BLaER1 treated with 17β-estradiol and CSF1 and Interleukin-3, amounts not matched to agents 10 nM and 100 nM (cell line): ENCODE results near the gene CDIP1.

Source experiments
- H3K27ac ChIP-seq, 11 experiments: shearing (Covaris generic); formaldehyde crosslinking; 2 replicates each; pipeline ENCODE4 v1.8.1; 2022
- H3K27me3 ChIP-seq, 11 experiments: shearing (Covaris generic); formaldehyde crosslinking; 2 replicates each; pipeline ENCODE4 v1.8.1; 2022
- H3K36me3 ChIP-seq, 11 experiments: shearing (Covaris generic); formaldehyde crosslinking; 2 replicates each; pipeline ENCODE4 v1.8.1; 2022
- H3K4me1 ChIP-seq, 10 experiments: shearing (Covaris generic); formaldehyde crosslinking; 2 replicates each; pipeline ENCODE4 v1.8.1; 2022
- H3K4me2 ChIP-seq, 11 experiments: shearing (Covaris generic); formaldehyde crosslinking; 2 replicates each; pipeline ENCODE4 v1.8.1; 2022
- H3K4me3 ChIP-seq, 10 experiments: shearing (Covaris generic); formaldehyde crosslinking; 2 replicates each; pipeline ENCODE4 v1.8.1; 2022
- H3K9ac ChIP-seq, 11 experiments: shearing (Covaris generic); formaldehyde crosslinking; 2 replicates each; pipeline ENCODE4 v1.8.1; 2022
- H3K9me3 ChIP-seq, 11 experiments: shearing (Covaris generic); formaldehyde crosslinking; replicated peaks in 1 of 11; 2 replicates each; pipeline ENCODE4 v1.8.1; 2022
- H4K20me1 ChIP-seq, 11 experiments: shearing (Covaris generic); formaldehyde crosslinking; 2 replicates each; pipeline ENCODE4 v1.8.1; 2022
- Cebpa-rat ChIP-seq, 11 experiments: shearing (Covaris generic); IDR thresholded peaks; 2 replicates each; pipeline ENCODE4 v1.8.1; 2022

CDIP1 gene

GRCh38 chr16:4572715-4573114, 34.1 kb upstream of the CDIP1 start:
- Histone ChIP-seq H4K20me1 (no peaks in the 10 kb centered on the region), H3K9me3 (no peaks in the 10 kb centered on the region), H3K36me3 (no peaks in the 10 kb centered on the region), H3K27ac (no peak overlapping the region), H3K27me3 (no peaks in the 10 kb centered on the region), H3K4me2 (peak overlapping the region in 10 of 11 experiments; percentile 7 to 58 (median 38); a peak in 17 of 22 replicates), H3K4me3 (no peak overlapping the region), H3K9ac (no peak overlapping the region), H3K4me1 (peaks cover 14 to 43% (median 36%) of the 10 kb centered on the region in 10 experiments)
- TF ChIP-seq Cebpa-rat (IDR thresholded peaks at IDR 0.05) = no peak

- Histone ChIP-seq H3K4me3 (no peak overlapping the region), H3K27ac (no peak overlapping the region), H3K4me1 (peaks cover 14 to 43% (median 36%) of the 10 kb centered on the region in 10 experiments), H4K20me1 (no peaks in the 10 kb centered on the region), H3K9ac (no peak overlapping the region), H3K36me3 (no peaks in the 10 kb centered on the region), H3K27me3 (no peaks in the 10 kb centered on the region), H3K9me3 (no peaks in the 10 kb centered on the region), H3K4me2 (peak overlapping the region in 5 of 11 experiments; percentile 1 to 31 (median 21); a peak in 2 of 22 replicates)
- no peak for TF ChIP-seq Cebpa-rat (IDR thresholded peaks at IDR 0.05)
Observed at GRCh38 chr16:4570688-4571321, 32.2 kb upstream of the CDIP1 start.

DNA sequence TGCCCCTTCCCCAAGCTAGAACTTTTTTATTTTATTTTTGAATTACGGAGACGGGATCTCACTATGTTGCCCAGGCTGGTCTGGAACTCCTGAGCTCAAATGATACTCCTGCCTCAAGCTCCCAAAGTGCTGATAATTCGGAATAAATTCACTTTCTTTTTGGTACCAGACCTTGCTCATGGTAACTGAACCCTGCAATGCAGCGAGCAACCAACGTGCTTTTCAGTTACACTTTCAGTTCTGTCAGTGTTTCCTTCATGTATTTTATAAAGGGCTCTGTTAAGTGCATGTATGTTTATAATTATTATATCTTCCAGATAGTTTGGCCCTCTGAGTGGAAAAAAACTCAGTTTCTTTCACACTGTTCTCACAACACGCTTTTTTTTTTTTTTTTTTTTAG, 31.5 kb upstream of the CDIP1 start:
- H3K9ac ChIP-seq = no peak overlapping the region
- H4K20me1 ChIP-seq = no peaks in the 10 kb centered on the region
- no peaks in the 10 kb centered on the region for H3K36me3 ChIP-seq
- H3K9me3 ChIP-seq = no peaks in the 10 kb centered on the region
- no peak overlapping the region for H3K4me2 ChIP-seq
- H3K4me3 ChIP-seq = no peak overlapping the region
- H3K27me3 ChIP-seq = no peaks in the 10 kb centered on the region
- peaks cover 10 to 37% (median 29%) of the 10 kb centered on the region in 10 experiments for H3K4me1 ChIP-seq
- TF ChIP-seq Cebpa-rat (IDR thresholded peaks at IDR 0.05) = no peak
- H3K27ac ChIP-seq = no peak overlapping the region

GRCh38 chr16:4566144-4566543, 27.6 kb upstream of the CDIP1 start:
- Histone ChIP-seq H3K4me1 (peaks cover 0 to 10% (median 2%) of the 10 kb centered on the region in 10 experiments; a peak in 9 of 20 replicates), H3K9ac (no peak overlapping the region), H3K4me3 (no peak overlapping the region), H3K36me3 (no peaks in the 10 kb centered on the region), H3K27me3 (no peaks in the 10 kb centered on the region), H4K20me1 (no peaks in the 10 kb centered on the region), H3K4me2 (no peak overlapping the region), H3K9me3 (no peaks in the 10 kb centered on the region), H3K27ac (no peak overlapping the region)
- TF ChIP-seq Cebpa-rat (IDR thresholded peaks at IDR 0.05) = no peak

- peak in 4 of 11 experiments; percentile 12 to 53 (median 21); a peak in 2 of 22 replicates for TF ChIP-seq Cebpa-rat (IDR thresholded peaks at IDR 0.05)
- no peaks in the 10 kb centered on the region for H3K27me3 ChIP-seq
- H3K9me3 ChIP-seq = no peaks in the 10 kb centered on the region
- H3K4me2 ChIP-seq = no peak overlapping the region
- no peaks in the 10 kb centered on the region for H3K36me3 ChIP-seq
- peaks cover 0 to 7% (median 0%) of the 10 kb centered on the region in 10 experiments; a peak in 4 of 20 replicates for H3K4me1 ChIP-seq
- H3K4me3 ChIP-seq = no peak overlapping the region
- no peak overlapping the region for H3K27ac ChIP-seq
- no peak overlapping the region for H3K9ac ChIP-seq
- H4K20me1 ChIP-seq = no peaks in the 10 kb centered on the region
Observed at GRCh38 chr16:4564661-4565267, 26.2 kb upstream of the CDIP1 start.

DNA sequence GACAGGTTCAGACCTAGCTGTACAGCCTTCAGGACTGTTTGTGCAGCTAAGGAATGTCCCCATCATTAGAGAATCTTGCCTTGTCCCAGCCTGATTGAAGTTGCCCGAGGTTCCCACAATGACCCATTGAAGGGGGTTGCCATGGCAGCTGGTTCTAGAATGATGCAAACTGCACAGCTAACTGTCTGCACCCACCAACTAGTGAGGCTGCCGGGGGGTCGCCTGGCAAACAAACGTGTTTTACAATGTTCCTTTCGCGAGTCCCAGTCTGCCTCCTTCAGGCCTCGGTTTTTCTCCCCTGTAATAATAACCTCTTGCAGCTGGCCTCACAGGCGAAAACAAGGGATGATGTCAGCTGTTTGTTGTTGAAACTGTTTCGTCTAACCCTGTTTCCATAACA, 23.0 kb upstream of the CDIP1 start:
- Histone ChIP-seq H3K4me2 (no peak overlapping the region), H3K9me3 (no peaks in the 10 kb centered on the region), H4K20me1 (no peaks in the 10 kb centered on the region), H3K4me1 (peaks cover 0 to 23% (median 11%) of the 10 kb centered on the region in 10 experiments; a peak in 18 of 20 replicates), H3K9ac (no peak overlapping the region), H3K36me3 (no peaks in the 10 kb centered on the region), H3K27me3 (0 out of 22 replicates have a peak, but pooled peaks cover 0 to 2% (median 0%) of the 10 kb centered on the region in 11 experiments), H3K4me3 (no peak overlapping the region), H3K27ac (no peak overlapping the region)
- no peak for TF ChIP-seq Cebpa-rat (IDR thresholded peaks at IDR 0.05)

- Histone ChIP-seq H3K27ac (no peak overlapping the region), H3K4me2 (peak overlapping the region in 4 of 11 experiments; percentile 73 to 86 (median 80); a peak in 3 of 22 replicates), H3K27me3 (0 out of 22 replicates have a peak, but pooled peaks cover 0 to 4% (median 0%) of the 10 kb centered on the region in 11 experiments), H3K4me1 (peaks cover 5 to 47% (median 35%) of the 10 kb centered on the region in 10 experiments; a peak in 18 of 20 replicates), H3K9me3 (no peaks in the 10 kb centered on the region), H3K9ac (no peak overlapping the region), H3K36me3 (no peaks in the 10 kb centered on the region), H3K4me3 (no peak overlapping the region), H4K20me1 (no peaks in the 10 kb centered on the region)
- no peak for TF ChIP-seq Cebpa-rat (IDR thresholded peaks at IDR 0.05)
Observed at GRCh38 chr16:4557973-4558372, 19.4 kb upstream of the CDIP1 start.

GRCh38 chr16:4556580-4556979, 18.0 kb upstream of the CDIP1 start:
- Histone ChIP-seq H3K27ac (peak overlapping the region in 5 of 11 experiments; percentile 2 to 66 (median 59); a peak in 6 of 22 replicates), H3K4me2 (peak overlapping the region in 9 of 11 experiments; percentile 46 to 86 (median 81); a peak in 18 of 22 replicates), H3K9ac (peak overlapping the region in 2 of 11 experiments; percentile 24 to 29; a peak in 4 of 22 replicates), H3K36me3 (no peaks in the 10 kb centered on the region), H3K4me1 (peaks cover 5 to 45% (median 35%) of the 10 kb centered on the region in 10 experiments; a peak in 18 of 20 replicates), H4K20me1 (no peaks in the 10 kb centered on the region), H3K4me3 (peak overlapping the region in 1 of 10 experiments; percentile 21; a peak in 1 of 20 replicates), H3K27me3 (0 out of 22 replicates have a peak, but pooled peaks cover 0 to 4% (median 0%) of the 10 kb centered on the region in 11 experiments), H3K9me3 (no peaks in the 10 kb centered on the region)
- no peak for TF ChIP-seq Cebpa-rat (IDR thresholded peaks at IDR 0.05)

DNA sequence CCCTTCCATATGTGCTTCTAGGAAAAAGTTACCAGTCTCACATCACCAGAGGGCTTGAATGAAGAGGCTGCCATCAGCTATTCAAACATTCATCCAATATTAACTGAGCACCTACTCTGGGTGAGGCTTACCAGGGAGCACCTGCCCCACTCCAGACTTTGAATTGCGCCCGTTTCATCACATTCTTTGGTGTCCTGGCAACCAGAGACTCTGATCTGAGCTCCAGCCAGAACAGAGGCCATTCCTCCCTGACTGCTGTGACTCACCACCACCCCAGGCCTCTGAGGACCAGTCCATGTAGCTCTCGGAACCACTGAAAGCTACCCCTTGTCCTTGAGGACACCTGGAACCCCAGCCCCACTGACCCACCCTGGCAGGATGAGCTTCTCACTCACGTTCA, 17.5 kb upstream of the CDIP1 start, which contains the start of gene C16orf96:
C16orf96 (plus strand) TSS at position 229 of the 400 bp plus-strand sequence; CDS start at position 379, 150 bp downstream.
- TF ChIP-seq Cebpa-rat (IDR thresholded peaks at IDR 0.05) = no peak
- Histone ChIP-seq H3K27ac (peak within 1 kb of the TSS in 5 of 11 experiments; percentile 2 to 66 (median 59); a peak in 6 of 22 replicates), H3K9ac (peak within 1 kb of the TSS in 2 of 11 experiments; percentile 24 to 29; a peak in 4 of 22 replicates), H3K36me3 (no peaks in the 10 kb centered on the region), H3K4me2 (peak within 1 kb of the TSS in 9 of 11 experiments; percentile 46 to 86 (median 81); a peak in 18 of 22 replicates), H3K9me3 (no peaks in the 10 kb centered on the region), H3K4me1 (peaks cover 5 to 45% (median 35%) of the 10 kb centered on the region in 10 experiments; a peak in 18 of 20 replicates), H4K20me1 (no peaks in the 10 kb centered on the region), H3K27me3 (0 out of 22 replicates have a peak, but pooled peaks cover 0 to 4% (median 0%) of the 10 kb centered on the region in 11 experiments), H3K4me3 (peak within 1 kb of the TSS in 1 of 10 experiments; percentile 21; a peak in 1 of 20 replicates)
